Panc1 (cell line): ENCODE measurements around the gene AFDN. TPM values are rescaled to one million over a fixed set of nuclear protein-coding genes. Genes with fewer than 3 reads are reported as not detected.
A peak's percentile ranks its signal among the peaks of the same experiment; 100 is the strongest.

Source experiments
- ATAC-seq: fragments of 200-7000 bp; cut with Tn5 transposase; 2 replicates; pipeline ENCODE4 v1.9.1; 2020; ENCODE audit warnings: mild to moderate bottlenecking, moderate library complexity
- BruUV-seq: library from RNA; stranded (reverse); fragments of 400-500 nt; replicated peaks from 2 replicates; lab custom pipeline; 2021; lab: Mats Ljungman, UMichigan
- CTCF ChIA-PET: fragments of 300-600 bp; sonication (Branson Sonifier 250); formaldehyde crosslinking; loops from one replicate; lab custom pipeline; 2022; ENCODE audit warnings: antibody characterized with exemption; lab: Charles Lee
- POLR2A ChIA-PET: fragments of 300-600 bp; sonication (Branson Sonifier 250); formaldehyde crosslinking; loops from one replicate; lab custom pipeline; 2022; ENCODE audit warnings: antibody characterized with exemption; lab: Charles Lee
- DNase-seq: peaks from one replicate; pipeline ENCODE4 v3.0.0-alpha.2; 2010; ENCODE audit warnings: low read depth, low spot score
- H3K27ac ChIP-seq: 2 replicates; pipeline ENCODE4 v1.5.1; 2011; ENCODE audit warnings: mild to moderate bottlenecking, low read length, inconsistent platforms
- H3K27me3 ChIP-seq: fragments of 200-500 bp; sonication (Bioruptor generic); 2 replicates; pipeline ENCODE4 v1.6.0; 2014; ENCODE audit warnings: low read length, inconsistent platforms; ENCODE audit not compliant: control insufficient read depth, insufficient read depth
- H3K36me3 ChIP-seq: fragments of 200-500 bp; sonication (Bioruptor generic); 2 replicates; pipeline ENCODE4 v1.5.1; 2014; ENCODE audit warnings: inconsistent platforms, mild to moderate bottlenecking, low read length, moderate library complexity; ENCODE audit not compliant: control insufficient read depth, insufficient read depth
- H3K4me1 ChIP-seq: 2 replicates; pipeline ENCODE4 v1.5.1; 2011; ENCODE audit warnings: inconsistent platforms, mild to moderate bottlenecking, low read length, moderate library complexity; ENCODE audit not compliant: control insufficient read depth, insufficient read depth
- H3K4me3 ChIP-seq, 2 experiments: 2 replicates each; pipeline ENCODE4 v1.5.1; 2011 to 2012; ENCODE audit warnings: low read depth in 2 of 2, low read length in 2 of 2, mild to moderate bottlenecking in 2 of 2, inconsistent platforms in 1 of 2, moderate library complexity in 1 of 2
- H3K9me3 ChIP-seq: fragments of 200-500 bp; sonication (Bioruptor generic); 2 replicates; pipeline ENCODE4 v1.5.1; 2014; ENCODE audit warnings: low read depth, mild to moderate bottlenecking, inconsistent platforms, low read length, moderate library complexity; ENCODE audit not compliant: control insufficient read depth, insufficient read depth
- CTCF ChIP-seq: fragments of 450-650 bp; IDR thresholded peaks from 2 replicates; pipeline ENCODE4 v1.5.1; 2017; ENCODE audit warnings: mild to moderate bottlenecking
- POLR2AphosphoS5 ChIP-seq: IDR thresholded peaks from 2 replicates; pipeline ENCODE4 v1.6.1; 2012; ENCODE audit warnings: mild to moderate bottlenecking, low read depth, low read length, moderate library complexity
- REST ChIP-seq, 2 experiments: IDR thresholded peaks; 2 replicates each; pipeline ENCODE4 v1.6.1; 2011 to 2012; ENCODE audit warnings: low read depth in 2 of 2, control low read depth in 1 of 2, low read length in 1 of 2, mild to moderate bottlenecking in 1 of 2, moderate library complexity in 1 of 2; ENCODE audit not compliant: insufficient read depth in 1 of 2
- SIN3A ChIP-seq: IDR thresholded peaks from 2 replicates; pipeline ENCODE4 v1.6.1; 2012; ENCODE audit warnings: low read depth, mild to moderate bottlenecking, low read length, moderate library complexity, borderline replicate concordance; ENCODE audit not compliant: insufficient read depth
- TCF7L2 ChIP-seq: IDR thresholded peaks from 2 replicates; pipeline ENCODE4 v1.6.1; 2011; ENCODE audit warnings: mild to moderate bottlenecking, low read depth, low read length, inconsistent platforms
- in situ Hi-C: cut with HindIII; loops from 2 replicates; pipeline ENCODE4 v1.10.0; 2016; ENCODE audit warnings: low sequenced_read_pairs, low pct_unique_long_range_greater_than_20kb
- intact Hi-C: fragments of 100-400 bp; cut with micrococcal nuclease; formaldehyde crosslinking; loops from one replicate; pipeline ENCODE4 v1.10.0; 2022; ENCODE audit not compliant: unreplicated experiment
- total RNA-seq: library from RNA; stranded (reverse); gene quantifications from one replicate; pipeline ENCODE4 v1.2.1, GENCODE V29; 2021; ENCODE audit not compliant: unreplicated experiment

AFDN gene
- total RNA-seq, 1 experiment from 2014 or later, result 143 TPM

GRCh38 chr6:167995302-167995701 lies 168.6 kb downstream of the AFDN start:
- Histone ChIP-seq H3K4me3 (no peak overlapping the region), H3K27ac (no peak overlapping the region), H3K36me3 (no peaks in the 10 kb centered on the region), H3K9me3 (no peaks in the 10 kb centered on the region), H3K27me3 (no peaks in the 10 kb centered on the region), H3K4me1 (peaks cover 22% of the 10 kb centered on the region)
- ChIA-PET POLR2A (interaction anchor here (0.9 kb wide), 1 partner anchor 809 kb away, joined by 3 read pairs; no protein-coding TSS in a partner anchor), CTCF (interaction anchor here (0.5 kb wide), 1 partner anchor 25 kb away, joined by 3 read pairs; no protein-coding TSS in a partner anchor)
- in situ Hi-C loops, result no loop called here
- no TSS peak for BruUV-seq
- intact Hi-C loops, result no loop called here
- TF ChIP-seq REST (IDR thresholded peaks at IDR 0.05; ENCODE audit: insufficient read depth in 1 of 2, low read depth in 2 of 2, low read length in 1 of 2) (no peak), TCF7L2 (no peak), SIN3A (no peak), CTCF (no peak), POLR2AphosphoS5 (no peak)
- no peak for DNase-seq
- ATAC-seq, result peak; percentile 36; the same call in 1 of the 2 replicates

GRCh38 chr6:167995731-167996151 lies 169.0 kb downstream of the AFDN start:
- DNase-seq (no peak), ATAC-seq (peak; percentile 11; the same call in 1 of the 2 replicates)
- Histone ChIP-seq H3K4me3 (no peak overlapping the region), H3K27ac (no peak overlapping the region), H3K36me3 (no peaks in the 10 kb centered on the region), H3K27me3 (no peaks in the 10 kb centered on the region), H3K9me3 (no peaks in the 10 kb centered on the region), H3K4me1 (peaks cover 22% of the 10 kb centered on the region)
- ChIA-PET POLR2A (no interaction called here), CTCF (no interaction called here)
- intact Hi-C loops, result no loop called here
- in situ Hi-C loops, result no loop called here
- BruUV-seq, result no TSS peak
- TF ChIP-seq REST (IDR thresholded peaks at IDR 0.05; ENCODE audit: insufficient read depth in 1 of 2, low read depth in 2 of 2, low read length in 1 of 2), result no peak
- no peak for TF ChIP-seq SIN3A
- no peak for TF ChIP-seq POLR2AphosphoS5
- TF ChIP-seq CTCF, result no peak
- TF ChIP-seq TCF7L2, result no peak
